Tibial artery (tissue), 4 donors: ENCODE data around the gene AAGAB.

Experiments
- DNase-seq, 2 donors: peaks; one replicate each; pipeline ENCODE4 v3.0.0-alpha.2; 2019
- H3K27ac ChIP-seq, 2 donors: fragments of 200-600 bp; sonication (generic) in 1 of 2; 1 replicate in 1 of 2; 2 replicates in 1 of 2; pipeline ENCODE4 v1.5.1; 2018 to 2019; ENCODE audit warnings: mild to moderate bottlenecking in 1 of 2
- H3K27me3 ChIP-seq, 2 donors: fragments of 200-600 bp; sonication (generic) in 1 of 2; one replicate each; pipeline versions ENCODE4 v1.5.1 to v1.6.0; 2016 to 2019
- H3K36me3 ChIP-seq, 3 donors: fragments of 200-600 bp; sonication (generic) in 2 of 3; one replicate each; pipeline ENCODE4 v1.5.1; 2016 to 2019; ENCODE audit warnings: mild to moderate bottlenecking in 2 of 3
- H3K4me1 ChIP-seq, 4 donors: fragments of 200-600 bp; sonication (generic) in 2 of 4; 1 replicate in 3 of 4; 2 replicates in 1 of 4; pipeline ENCODE4 v1.5.1; 2016 to 2019
- H3K4me3 ChIP-seq, 2 donors: fragments of 200-600 bp; sonication (generic) in 1 of 2; 1 replicate in 1 of 2; 2 replicates in 1 of 2; pipeline ENCODE4 v1.5.1; 2018 to 2019; ENCODE audit warnings: mild to moderate bottlenecking in 2 of 2
- H3K9me3 ChIP-seq, 3 donors: fragments of 200-600 bp; sonication (generic) in 1 of 3; one replicate each; pipeline ENCODE4 v1.5.1; 2016 to 2019
- CTCF ChIP-seq, 2 experiments: fragments of 200-600 bp in 1 of 2; fragments of 450-650 bp in 1 of 2; IDR thresholded peaks; one replicate each; pipeline ENCODE4 v1.5.1; 2017 to 2019; ENCODE audit warnings: antibody characterized with exemption in 2 of 2, mild to moderate bottlenecking in 1 of 2, moderate library complexity in 1 of 2
- intact Hi-C: fragments of 100-400 bp; cut with DNase I; formaldehyde crosslinking; loops from one replicate; pipeline ENCODE4 v1.15.0; 2023; ENCODE audit warnings: low total_unique reads

The AAGAB gene

GRCh38 chr15:67180514-67181191 lies 73.8 kb downstream of the AAGAB start:
- Histone ChIP-seq H3K36me3 (peaks cover 6 to 56% (median 18%) of the 10 kb centered on the region in 3 donors), H3K9me3 (no peaks in the 10 kb centered on the region), H3K4me3 (no peak overlapping the region), H3K27ac (no peak overlapping the region), H3K4me1 (peaks cover 0 to 37% (median 24%) of the 10 kb centered on the region in 4 donors), H3K27me3 (no peaks in the 10 kb centered on the region)
- no peak for TF ChIP-seq CTCF (IDR thresholded peaks at IDR 0.05)
- DNase-seq = peak; percentile 19 to 56
- intact Hi-C loops = no loop called here

- no peak for TF ChIP-seq CTCF (IDR thresholded peaks at IDR 0.05)
- Histone ChIP-seq H3K4me1 (peaks cover 0 to 37% (median 23%) of the 10 kb centered on the region in 4 donors), H3K9me3 (no peaks in the 10 kb centered on the region), H3K36me3 (peaks cover 6 to 50% (median 14%) of the 10 kb centered on the region in 3 donors), H3K27me3 (no peaks in the 10 kb centered on the region), H3K4me3 (no peak overlapping the region), H3K27ac (no peak overlapping the region)
- intact Hi-C loops = no loop called here
- DNase-seq = peak; percentile 17 to 65
Measured at GRCh38 chr15:67180035-67180434, 74.4 kb downstream of the AAGAB start.

- H3K9me3 ChIP-seq = no peaks in the 10 kb centered on the region
- no peak overlapping the region for H3K27ac ChIP-seq
- no peak for TF ChIP-seq CTCF (IDR thresholded peaks at IDR 0.05)
Measured at GRCh38 chr15:67179411-67179995, 75.0 kb downstream of the AAGAB start.

GRCh38 chr15:67178569-67179210 lies 75.8 kb downstream of the AAGAB start:
- intact Hi-C loops = no loop called here
- DNase-seq = peak; percentile 13 to 19
- no peak overlapping the region for H3K27ac ChIP-seq
- peaks cover 6 to 50% (median 14%) of the 10 kb centered on the region in 3 donors for H3K36me3 ChIP-seq
- no peak for TF ChIP-seq CTCF (IDR thresholded peaks at IDR 0.05)
- no peaks in the 10 kb centered on the region for H3K9me3 ChIP-seq
- no peak overlapping the region for H3K4me3 ChIP-seq
- no peaks in the 10 kb centered on the region for H3K27me3 ChIP-seq
- peaks cover 0 to 38% (median 25%) of the 10 kb centered on the region in 4 donors for H3K4me1 ChIP-seq

More at GRCh38 chr15:67179411-67179995, 75.0 kb downstream of the AAGAB start:
- Histone ChIP-seq H3K36me3 (peaks cover 6 to 47% (median 9%) of the 10 kb centered on the region in 3 donors), H3K27me3 (no peaks in the 10 kb centered on the region), H3K4me3 (no peak overlapping the region), H3K4me1 (peaks cover 0 to 38% (median 23%) of the 10 kb centered on the region in 4 donors)
- peak; percentile 7 to 38 for DNase-seq
- intact Hi-C loops = no loop called here

GRCh38 chr15:67177752-67178151 lies 76.7 kb downstream of the AAGAB start:
- DNase-seq = peak; percentile 20 to 43
- Histone ChIP-seq H3K9me3 (no peaks in the 10 kb centered on the region), H3K27me3 (no peaks in the 10 kb centered on the region), H3K27ac (no peak overlapping the region), H3K4me1 (peaks cover 0 to 38% (median 25%) of the 10 kb centered on the region in 4 donors), H3K36me3 (peaks cover 6 to 51% (median 18%) of the 10 kb centered on the region in 3 donors), H3K4me3 (no peak overlapping the region)
- intact Hi-C loops = no loop called here
- no peak for TF ChIP-seq CTCF (IDR thresholded peaks at IDR 0.05)
